GM23338 (cell line): ENCODE data around the gene DNAJB6. TPM values are rescaled to one million over a fixed set of nuclear protein-coding genes. Genes with fewer than 3 reads are reported as not detected.

Experiments
- ATAC-seq: fragments of 200-7000 bp; cut with Tn5 transposase; 3 replicates; pipeline ENCODE4 v1.9.1; 2020
- DNase-seq: peaks from one replicate; pipeline ENCODE4 v3.0.0-alpha.2; 2015; ENCODE audit warnings: low spot score
- H2AFZ ChIP-seq: fragments of 200-600 bp; sonication (generic); 2 replicates; pipeline ENCODE4 v1.8.0; 2016; ENCODE audit warnings: antibody characterized with exemption, mild to moderate bottlenecking, moderate library complexity
- H3F3A ChIP-seq: fragments of 200-600 bp; sonication (generic); replicated peaks from 2 replicates; pipeline ENCODE4 v1.8.0; 2017; ENCODE audit warnings: antibody characterized with exemption, mixed run types, low read depth
- H3K27ac ChIP-seq: fragments of 200-600 bp; sonication (generic); 2 replicates; pipeline ENCODE4 v1.6.1; 2016; ENCODE audit warnings: low read depth
- H3K27me3 ChIP-seq: fragments of 200-600 bp; sonication (generic); 2 replicates; pipeline ENCODE4 v1.8.0; 2016; ENCODE audit warnings: mild to moderate bottlenecking, mixed run types, moderate library complexity; ENCODE audit not compliant: insufficient read depth
- H3K36me3 ChIP-seq: fragments of 200-600 bp; sonication (generic); 2 replicates; pipeline ENCODE4 v1.8.0; 2016; ENCODE audit warnings: mild to moderate bottlenecking; ENCODE audit not compliant: insufficient read depth
- H3K4me1 ChIP-seq: fragments of 200-600 bp; sonication (generic); 2 replicates; pipeline ENCODE4 v1.8.0; 2016; ENCODE audit warnings: mild to moderate bottlenecking, moderate library complexity; ENCODE audit not compliant: insufficient read depth
- H3K4me2 ChIP-seq: fragments of 200-600 bp; sonication (generic); 2 replicates; pipeline ENCODE4 v1.7.1; 2017; ENCODE audit warnings: mixed run types
- H3K4me3 ChIP-seq: fragments of 200-600 bp; sonication (generic); 2 replicates; pipeline ENCODE4 v1.6.1; 2016; ENCODE audit warnings: mixed run types
- H3K79me2 ChIP-seq: fragments of 200-600 bp; sonication (generic); replicated peaks from 2 replicates; pipeline ENCODE4 v1.8.0; 2017; ENCODE audit warnings: mild to moderate bottlenecking; ENCODE audit not compliant: insufficient read depth
- H3K9me2 ChIP-seq: fragments of 200-600 bp; sonication (generic); 2 replicates; pipeline ENCODE4 v1.8.0; 2017; ENCODE audit not compliant: insufficient read depth
- H4K20me1 ChIP-seq: fragments of 200-600 bp; sonication (generic); replicated peaks from 2 replicates; pipeline ENCODE4 v1.8.0; 2017; ENCODE audit warnings: mild to moderate bottlenecking; ENCODE audit not compliant: insufficient read depth
- H3K27ac Mint-ChIP-seq: 2 replicates; pipeline ENCODE4 v1.8.0; 2020; ENCODE audit warnings: inconsistent platforms, mild to moderate bottlenecking, moderate library complexity, mixed read lengths
- H3K27me3 Mint-ChIP-seq: 3 replicates; pipeline ENCODE4 v1.8.0; 2022; ENCODE audit warnings: low read depth, mild to moderate bottlenecking, moderate library complexity, mixed read lengths, inconsistent platforms; ENCODE audit not compliant: insufficient read depth, poor library complexity
- H3K36me3 Mint-ChIP-seq: 3 replicates; pipeline ENCODE4 v1.8.0; 2021; ENCODE audit warnings: low read depth, mild to moderate bottlenecking, inconsistent platforms, moderate library complexity, mixed read lengths
- H3K4me1 Mint-ChIP-seq: 3 replicates; pipeline ENCODE4 v1.8.0; 2020; ENCODE audit warnings: mild to moderate bottlenecking, inconsistent platforms, mixed read lengths
- H3K4me3 Mint-ChIP-seq: 3 replicates; pipeline ENCODE4 v1.8.0; 2021; ENCODE audit warnings: moderate library complexity, mild to moderate bottlenecking, inconsistent platforms, mixed read lengths
- H3K9me3 Mint-ChIP-seq: 3 replicates; pipeline ENCODE4 v1.8.0; 2020; ENCODE audit warnings: moderate library complexity, mild to moderate bottlenecking, inconsistent platforms, mixed read lengths
- CREB1 ChIP-seq: fragments of 250-450 bp; sonication (Bioruptor Pico); IDR thresholded peaks from 2 replicates; pipeline ENCODE4 v1.5.0; 2020; ENCODE audit warnings: low read depth, mild to moderate bottlenecking, moderate library complexity
- EZH2 ChIP-seq: fragments of 200-600 bp; sonication (generic); IDR thresholded peaks from one replicate; pipeline ENCODE4 v1.8.0; 2017; ENCODE audit warnings: antibody characterized with exemption, mild to moderate bottlenecking, low read depth; ENCODE audit not compliant: unreplicated experiment
- EZH2phosphoT487 ChIP-seq: fragments of 200-600 bp; sonication (generic); IDR thresholded peaks from one replicate; pipeline ENCODE4 v1.8.1; 2018; ENCODE audit warnings: antibody characterized with exemption; ENCODE audit not compliant: unreplicated experiment
- JUNB ChIP-seq: IDR thresholded peaks from one replicate; pipeline ENCODE4 v1.6.1; 2016; ENCODE audit warnings: antibody characterized with exemption; ENCODE audit not compliant: unreplicated experiment
- NANOG ChIP-seq: IDR thresholded peaks from 2 replicates; pipeline ENCODE4 v1.6.1; 2016; ENCODE audit warnings: antibody characterized with exemption, borderline replicate concordance
- POLR2AphosphoS5 ChIP-seq: IDR thresholded peaks from 2 replicates; pipeline ENCODE4 v1.6.1; 2016; ENCODE audit warnings: antibody characterized with exemption, low read depth
- STAT1 ChIP-seq: IDR thresholded peaks from one replicate; pipeline ENCODE4 v1.6.1; 2016; ENCODE audit warnings: antibody characterized with exemption; ENCODE audit not compliant: unreplicated experiment
- ZNF114 ChIP-seq: fragments of 250-450 bp; sonication (Bioruptor Pico); IDR thresholded peaks from 2 replicates; pipeline ENCODE4 v1.5.0; 2020; ENCODE audit warnings: mild to moderate bottlenecking, moderate library complexity
- ZNF331 ChIP-seq: fragments of 250-450 bp; sonication (Bioruptor Pico); IDR thresholded peaks from 2 replicates; pipeline ENCODE4 v1.5.0; 2020; ENCODE audit warnings: low read depth, mild to moderate bottlenecking, moderate library complexity
- polyA plus RNA-seq: library from polyadenylated mRNA; unstranded; fragments of >200 nt; fragmentation: Nextera tagmentation; extraction: Ambion mirVana; gene quantifications from 2 replicates; pipeline ENCODE4 v1.2.1, GENCODE V29; 2016
- total RNA-seq: library from RNA; depleted of rRNA; stranded (reverse); fragments of >200 nt; shearing (Covaris generic); gene quantifications from 2 replicates; pipeline ENCODE4 v1.2.3, GENCODE V29; 2014
- TF ChIP-seq, protein P1 (sequence below): fragments of 250-450 bp; sonication (Bioruptor Pico); IDR thresholded peaks from 2 replicates; pipeline ENCODE4 v1.5.0; 2020; ENCODE audit warnings: mild to moderate bottlenecking, moderate library complexity
- TF ChIP-seq, protein P2 (sequence below): IDR thresholded peaks from one replicate; pipeline ENCODE4 v1.6.1; 2018; ENCODE audit warnings: antibody characterized with exemption; ENCODE audit not compliant: unreplicated experiment
- TF ChIP-seq, protein P3 (sequence below), 2 experiments: fragments of 200-600 bp in 1 of 2; sonication (generic) in 1 of 2; conservative IDR thresholded peaks; 2 replicates each; pipeline versions ENCODE4 v1.5.1 to v1.6.1; 2016 to 2017; ENCODE audit warnings: antibody characterized with exemption in 2 of 2, low read depth in 2 of 2, mild to moderate bottlenecking in 2 of 2, moderate library complexity in 1 of 2
- TF ChIP-seq, protein P4 (sequence below): IDR thresholded peaks from 2 replicates; pipeline ENCODE4 v1.6.1; 2016; ENCODE audit warnings: antibody characterized with exemption

The DNAJB6 gene
- total and polyA plus RNA-seq, 2 experiments from 2014 or later: 308 to 322 TPM

DNA sequence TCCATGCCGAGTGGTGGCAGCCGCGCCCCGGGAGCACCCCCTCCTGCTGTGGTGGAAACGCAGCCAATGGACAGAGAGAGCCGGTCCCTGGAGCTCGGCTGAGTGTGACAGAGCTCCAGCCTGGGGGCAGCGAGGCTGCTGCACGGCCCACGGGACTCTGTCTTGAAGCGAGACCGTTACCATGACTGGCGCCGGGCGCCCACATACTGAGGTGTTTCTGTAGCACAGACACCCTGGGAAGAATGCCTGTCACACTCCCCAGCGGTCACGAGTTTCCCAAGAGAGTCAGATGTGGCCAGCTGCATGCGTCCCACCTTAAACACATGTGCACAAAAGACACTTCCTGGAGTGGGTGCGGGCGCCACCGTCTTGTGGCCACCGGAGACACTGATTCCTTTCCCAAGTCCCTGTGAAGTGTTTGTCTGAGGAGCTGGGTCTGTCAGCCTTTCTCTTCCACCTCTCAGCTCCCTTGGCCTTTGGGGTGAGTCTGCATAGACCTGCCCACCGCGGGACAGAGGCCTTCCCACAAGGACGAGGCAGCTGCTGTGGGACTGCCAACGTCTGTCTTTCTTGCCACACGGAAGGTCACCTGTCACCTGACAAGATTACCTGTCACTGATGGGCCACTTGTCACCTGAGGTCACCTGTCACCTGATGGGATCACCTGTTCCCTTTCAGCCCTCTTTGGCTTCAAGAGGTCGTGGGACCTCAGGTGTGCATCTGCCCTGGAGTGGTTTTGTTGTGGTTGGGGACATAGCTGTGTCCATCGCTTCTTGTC lies 94.6 kb downstream of the DNAJB6 start:
- Histone ChIP-seq H3K27me3 (no peaks in the 10 kb centered on the region), H4K20me1 (no peaks in the 10 kb centered on the region), H3K4me1 (no peaks in the 10 kb centered on the region), H3K4me3 (no peak overlapping the region), H3F3A (0 out of 2 replicates have a peak, but pooled peaks cover 8% of the 10 kb centered on the region), H3K79me2 (no peaks in the 10 kb centered on the region), H2AFZ (no peak overlapping the region), H3K27ac (no peak overlapping the region), H3K9me2 (no peaks in the 10 kb centered on the region), H3K36me3 (no peaks in the 10 kb centered on the region), H3K4me2 (no peak overlapping the region)
- Mint-ChIP-seq H3K36me3 (peaks cover 12% of the 10 kb centered on the region), H3K27ac (no peak overlapping the region), H3K27me3 (peaks cover 11% of the 10 kb centered on the region), H3K4me3 (no peak overlapping the region), H3K9me3 (peaks cover 27% of the 10 kb centered on the region), H3K4me1 (peaks cover 4% of the 10 kb centered on the region; the same call in 2 of the 3 replicates)
- DNase-seq (no peak), ATAC-seq (no peak)
- no peak for TF ChIP-seq EZH2
- TF ChIP-seq JUNB: no peak
- TF ChIP-seq ZNF114 (CRISPR knock-in tag): no peak
- no peak for TF ChIP-seq STAT1
- TF ChIP-seq, protein P1, sequence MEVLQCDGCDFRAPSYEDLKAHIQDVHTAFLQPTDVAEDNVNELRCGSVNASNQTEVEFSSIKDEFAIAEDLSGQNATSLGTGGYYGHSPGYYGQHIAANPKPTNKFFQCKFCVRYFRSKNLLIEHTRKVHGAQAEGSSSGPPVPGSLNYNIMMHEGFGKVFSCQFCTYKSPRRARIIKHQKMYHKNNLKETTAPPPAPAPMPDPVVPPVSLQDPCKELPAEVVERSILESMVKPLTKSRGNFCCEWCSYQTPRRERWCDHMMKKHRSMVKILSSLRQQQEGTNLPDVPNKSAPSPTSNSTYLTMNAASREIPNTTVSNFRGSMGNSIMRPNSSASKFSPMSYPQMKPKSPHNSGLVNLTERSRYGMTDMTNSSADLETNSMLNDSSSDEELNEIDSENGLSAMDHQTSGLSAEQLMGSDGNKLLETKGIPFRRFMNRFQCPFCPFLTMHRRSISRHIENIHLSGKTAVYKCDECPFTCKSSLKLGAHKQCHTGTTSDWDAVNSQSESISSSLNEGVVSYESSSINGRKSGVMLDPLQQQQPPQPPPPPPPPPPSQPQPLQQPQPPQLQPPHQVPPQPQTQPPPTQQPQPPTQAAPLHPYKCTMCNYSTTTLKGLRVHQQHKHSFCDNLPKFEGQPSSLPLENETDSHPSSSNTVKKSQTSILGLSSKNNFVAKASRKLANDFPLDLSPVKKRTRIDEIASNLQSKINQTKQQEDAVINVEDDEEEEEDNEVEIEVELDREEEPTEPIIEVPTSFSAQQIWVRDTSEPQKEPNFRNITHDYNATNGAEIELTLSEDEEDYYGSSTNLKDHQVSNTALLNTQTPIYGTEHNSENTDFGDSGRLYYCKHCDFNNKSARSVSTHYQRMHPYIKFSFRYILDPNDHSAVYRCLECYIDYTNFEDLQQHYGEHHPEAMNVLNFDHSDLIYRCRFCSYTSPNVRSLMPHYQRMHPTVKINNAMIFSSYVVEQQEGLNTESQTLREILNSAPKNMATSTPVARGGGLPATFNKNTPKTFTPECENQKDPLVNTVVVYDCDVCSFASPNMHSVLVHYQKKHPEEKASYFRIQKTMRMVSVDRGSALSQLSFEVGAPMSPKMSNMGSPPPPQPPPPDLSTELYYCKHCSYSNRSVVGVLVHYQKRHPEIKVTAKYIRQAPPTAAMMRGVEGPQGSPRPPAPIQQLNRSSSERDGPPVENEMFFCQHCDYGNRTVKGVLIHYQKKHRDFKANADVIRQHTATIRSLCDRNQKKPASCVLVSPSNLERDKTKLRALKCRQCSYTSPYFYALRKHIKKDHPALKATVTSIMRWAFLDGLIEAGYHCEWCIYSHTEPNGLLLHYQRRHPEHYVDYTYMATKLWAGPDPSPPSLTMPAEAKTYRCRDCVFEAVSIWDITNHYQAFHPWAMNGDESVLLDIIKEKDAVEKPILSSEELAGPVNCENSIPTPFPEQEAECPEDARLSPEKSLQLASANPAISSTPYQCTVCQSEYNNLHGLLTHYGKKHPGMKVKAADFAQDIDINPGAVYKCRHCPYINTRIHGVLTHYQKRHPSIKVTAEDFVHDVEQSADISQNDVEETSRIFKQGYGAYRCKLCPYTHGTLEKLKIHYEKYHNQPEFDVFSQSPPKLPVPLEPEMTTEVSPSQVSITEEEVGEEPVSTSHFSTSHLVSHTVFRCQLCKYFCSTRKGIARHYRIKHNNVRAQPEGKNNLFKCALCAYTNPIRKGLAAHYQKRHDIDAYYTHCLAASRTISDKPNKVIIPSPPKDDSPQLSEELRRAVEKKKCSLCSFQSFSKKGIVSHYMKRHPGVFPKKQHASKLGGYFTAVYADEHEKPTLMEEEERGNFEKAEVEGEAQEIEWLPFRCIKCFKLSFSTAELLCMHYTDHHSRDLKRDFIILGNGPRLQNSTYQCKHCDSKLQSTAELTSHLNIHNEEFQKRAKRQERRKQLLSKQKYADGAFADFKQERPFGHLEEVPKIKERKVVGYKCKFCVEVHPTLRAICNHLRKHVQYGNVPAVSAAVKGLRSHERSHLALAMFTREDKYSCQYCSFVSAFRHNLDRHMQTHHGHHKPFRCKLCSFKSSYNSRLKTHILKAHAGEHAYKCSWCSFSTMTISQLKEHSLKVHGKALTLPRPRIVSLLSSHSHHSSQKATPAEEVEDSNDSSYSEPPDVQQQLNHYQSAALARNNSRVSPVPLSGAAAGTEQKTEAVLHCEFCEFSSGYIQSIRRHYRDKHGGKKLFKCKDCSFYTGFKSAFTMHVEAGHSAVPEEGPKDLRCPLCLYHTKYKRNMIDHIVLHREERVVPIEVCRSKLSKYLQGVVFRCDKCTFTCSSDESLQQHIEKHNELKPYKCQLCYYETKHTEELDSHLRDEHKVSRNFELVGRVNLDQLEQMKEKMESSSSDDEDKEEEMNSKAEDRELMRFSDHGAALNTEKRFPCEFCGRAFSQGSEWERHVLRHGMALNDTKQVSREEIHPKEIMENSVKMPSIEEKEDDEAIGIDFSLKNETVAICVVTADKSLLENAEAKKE (CRISPR knock-in tag): no peak
- TF ChIP-seq ZNF331: no peak
- no peak for TF ChIP-seq NANOG
- TF ChIP-seq, protein P2, sequence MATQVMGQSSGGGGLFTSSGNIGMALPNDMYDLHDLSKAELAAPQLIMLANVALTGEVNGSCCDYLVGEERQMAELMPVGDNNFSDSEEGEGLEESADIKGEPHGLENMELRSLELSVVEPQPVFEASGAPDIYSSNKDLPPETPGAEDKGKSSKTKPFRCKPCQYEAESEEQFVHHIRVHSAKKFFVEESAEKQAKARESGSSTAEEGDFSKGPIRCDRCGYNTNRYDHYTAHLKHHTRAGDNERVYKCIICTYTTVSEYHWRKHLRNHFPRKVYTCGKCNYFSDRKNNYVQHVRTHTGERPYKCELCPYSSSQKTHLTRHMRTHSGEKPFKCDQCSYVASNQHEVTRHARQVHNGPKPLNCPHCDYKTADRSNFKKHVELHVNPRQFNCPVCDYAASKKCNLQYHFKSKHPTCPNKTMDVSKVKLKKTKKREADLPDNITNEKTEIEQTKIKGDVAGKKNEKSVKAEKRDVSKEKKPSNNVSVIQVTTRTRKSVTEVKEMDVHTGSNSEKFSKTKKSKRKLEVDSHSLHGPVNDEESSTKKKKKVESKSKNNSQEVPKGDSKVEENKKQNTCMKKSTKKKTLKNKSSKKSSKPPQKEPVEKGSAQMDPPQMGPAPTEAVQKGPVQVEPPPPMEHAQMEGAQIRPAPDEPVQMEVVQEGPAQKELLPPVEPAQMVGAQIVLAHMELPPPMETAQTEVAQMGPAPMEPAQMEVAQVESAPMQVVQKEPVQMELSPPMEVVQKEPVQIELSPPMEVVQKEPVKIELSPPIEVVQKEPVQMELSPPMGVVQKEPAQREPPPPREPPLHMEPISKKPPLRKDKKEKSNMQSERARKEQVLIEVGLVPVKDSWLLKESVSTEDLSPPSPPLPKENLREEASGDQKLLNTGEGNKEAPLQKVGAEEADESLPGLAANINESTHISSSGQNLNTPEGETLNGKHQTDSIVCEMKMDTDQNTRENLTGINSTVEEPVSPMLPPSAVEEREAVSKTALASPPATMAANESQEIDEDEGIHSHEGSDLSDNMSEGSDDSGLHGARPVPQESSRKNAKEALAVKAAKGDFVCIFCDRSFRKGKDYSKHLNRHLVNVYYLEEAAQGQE: no peak
- TF ChIP-seq, protein P3, sequence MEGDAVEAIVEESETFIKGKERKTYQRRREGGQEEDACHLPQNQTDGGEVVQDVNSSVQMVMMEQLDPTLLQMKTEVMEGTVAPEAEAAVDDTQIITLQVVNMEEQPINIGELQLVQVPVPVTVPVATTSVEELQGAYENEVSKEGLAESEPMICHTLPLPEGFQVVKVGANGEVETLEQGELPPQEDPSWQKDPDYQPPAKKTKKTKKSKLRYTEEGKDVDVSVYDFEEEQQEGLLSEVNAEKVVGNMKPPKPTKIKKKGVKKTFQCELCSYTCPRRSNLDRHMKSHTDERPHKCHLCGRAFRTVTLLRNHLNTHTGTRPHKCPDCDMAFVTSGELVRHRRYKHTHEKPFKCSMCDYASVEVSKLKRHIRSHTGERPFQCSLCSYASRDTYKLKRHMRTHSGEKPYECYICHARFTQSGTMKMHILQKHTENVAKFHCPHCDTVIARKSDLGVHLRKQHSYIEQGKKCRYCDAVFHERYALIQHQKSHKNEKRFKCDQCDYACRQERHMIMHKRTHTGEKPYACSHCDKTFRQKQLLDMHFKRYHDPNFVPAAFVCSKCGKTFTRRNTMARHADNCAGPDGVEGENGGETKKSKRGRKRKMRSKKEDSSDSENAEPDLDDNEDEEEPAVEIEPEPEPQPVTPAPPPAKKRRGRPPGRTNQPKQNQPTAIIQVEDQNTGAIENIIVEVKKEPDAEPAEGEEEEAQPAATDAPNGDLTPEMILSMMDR (conservative IDR thresholded peaks at IDR 0.05; ENCODE audit: low read depth in 2 of 2): no peak
- TF ChIP-seq, protein P4, sequence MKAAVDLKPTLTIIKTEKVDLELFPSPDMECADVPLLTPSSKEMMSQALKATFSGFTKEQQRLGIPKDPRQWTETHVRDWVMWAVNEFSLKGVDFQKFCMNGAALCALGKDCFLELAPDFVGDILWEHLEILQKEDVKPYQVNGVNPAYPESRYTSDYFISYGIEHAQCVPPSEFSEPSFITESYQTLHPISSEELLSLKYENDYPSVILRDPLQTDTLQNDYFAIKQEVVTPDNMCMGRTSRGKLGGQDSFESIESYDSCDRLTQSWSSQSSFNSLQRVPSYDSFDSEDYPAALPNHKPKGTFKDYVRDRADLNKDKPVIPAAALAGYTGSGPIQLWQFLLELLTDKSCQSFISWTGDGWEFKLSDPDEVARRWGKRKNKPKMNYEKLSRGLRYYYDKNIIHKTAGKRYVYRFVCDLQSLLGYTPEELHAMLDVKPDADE: no peak
- TF ChIP-seq CREB1 (CRISPR knock-in tag): no peak
- no peak for TF ChIP-seq POLR2AphosphoS5
- TF ChIP-seq EZH2phosphoT487: no peak
